DND-41 (cell line): ENCODE data around the gene ANKS1B.

ENCODE experiments used
- ATAC-seq: fragments of 200-7000 bp; cut with Tn5 transposase; 3 replicates; pipeline ENCODE4 v1.9.1; 2021; ENCODE audit warnings: low read depth; ENCODE audit not compliant: insufficient read depth
- DNase-seq: peaks from one replicate; pipeline ENCODE4 v3.0.0-alpha.2; 2020
- H2AFZ ChIP-seq: 2 replicates; pipeline ENCODE4 v1.6.0; 2012; ENCODE audit warnings: low read depth, low read length
- H3K27ac ChIP-seq: 2 replicates; pipeline ENCODE4 v1.5.1; 2012; ENCODE audit warnings: low read length, inconsistent platforms
- H3K27me3 ChIP-seq: fragments of 200-600 bp; sonication (generic); 2 replicates; pipeline ENCODE4 v1.6.0; 2012; ENCODE audit warnings: low read length, mild to moderate bottlenecking, inconsistent platforms; ENCODE audit not compliant: insufficient read depth, poor library complexity
- H3K36me3 ChIP-seq: 2 replicates; pipeline ENCODE4 v1.5.1; 2012; ENCODE audit warnings: low read length, inconsistent platforms; ENCODE audit not compliant: insufficient read depth
- H3K4me1 ChIP-seq: 2 replicates; pipeline ENCODE4 v1.5.1; 2012; ENCODE audit warnings: mild to moderate bottlenecking, low read length; ENCODE audit not compliant: insufficient read depth
- H3K4me2 ChIP-seq: 2 replicates; pipeline ENCODE4 v1.6.0; 2012; ENCODE audit warnings: mild to moderate bottlenecking, moderate library complexity, low read length, inconsistent platforms; ENCODE audit not compliant: insufficient read depth
- H3K4me3 ChIP-seq, 2 experiments: fragments of 200-600 bp in 1 of 2; shearing (Covaris generic) in 1 of 2; 2 replicates each; pipeline ENCODE4 v1.5.1; 2012 to 2016; ENCODE audit warnings: inconsistent platforms in 2 of 2, low read length in 2 of 2, mild to moderate bottlenecking in 2 of 2, low read depth in 1 of 2, moderate library complexity in 1 of 2
- H3K79me2 ChIP-seq: 2 replicates; pipeline ENCODE4 v1.6.0; 2012; ENCODE audit warnings: low read length, inconsistent platforms; ENCODE audit not compliant: insufficient read depth
- H3K9ac ChIP-seq: 2 replicates; pipeline ENCODE4 v1.6.0; 2012; ENCODE audit warnings: low read depth, mild to moderate bottlenecking, inconsistent platforms, low read length, moderate library complexity
- H3K9me3 ChIP-seq: 2 replicates; pipeline ENCODE4 v1.5.1; 2012; ENCODE audit warnings: low read length, moderate library complexity, mild to moderate bottlenecking, inconsistent platforms; ENCODE audit not compliant: insufficient read depth, severe bottlenecking
- H4K20me1 ChIP-seq: 2 replicates; pipeline ENCODE4 v1.6.0; 2012; ENCODE audit warnings: low read length; ENCODE audit not compliant: insufficient read depth
- EZH2 ChIP-seq: IDR thresholded peaks from 3 replicates; pipeline ENCODE4 v1.6.1; 2012; ENCODE audit warnings: borderline replicate concordance, low read depth, mild to moderate bottlenecking, moderate library complexity, low read length, inconsistent platforms; ENCODE audit not compliant: severe bottlenecking
- TF ChIP-seq, protein P1 (sequence below): IDR thresholded peaks from 2 replicates; pipeline ENCODE4 v1.5.1; 2012; ENCODE audit warnings: borderline replicate concordance, low read length, moderate library complexity, mild to moderate bottlenecking; ENCODE audit not compliant: poor library complexity, severe bottlenecking; ENCODE audit errors: extremely low read depth

ANKS1B gene

DNA sequence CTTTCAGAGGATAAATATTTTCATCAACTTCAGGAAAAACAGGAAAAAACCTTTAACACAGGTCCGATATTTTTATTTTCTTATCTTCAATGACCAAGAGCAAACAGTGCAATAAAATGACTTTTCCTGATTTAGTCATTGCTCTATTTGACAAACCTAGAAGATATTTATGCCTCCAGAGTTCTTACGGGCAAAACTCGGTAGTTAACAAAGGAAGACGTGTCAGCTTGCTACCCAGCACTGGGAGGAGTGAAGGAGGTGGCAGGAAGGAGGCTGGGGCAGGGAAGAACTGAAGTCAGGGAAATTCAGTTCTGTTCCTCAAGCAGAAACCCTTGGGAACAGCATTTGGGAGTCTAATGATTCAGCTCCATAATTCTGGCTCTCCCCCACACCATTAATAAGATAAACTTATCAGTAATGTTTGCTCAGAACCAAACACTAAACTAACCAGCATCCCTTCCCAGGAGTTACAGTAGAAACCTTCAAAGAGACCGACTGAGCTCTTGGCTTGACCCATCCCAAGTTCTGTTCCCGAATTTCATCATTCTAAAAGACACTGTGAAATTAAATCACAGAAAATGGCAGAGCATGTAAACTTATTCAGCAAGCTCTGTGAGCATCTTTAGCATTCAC is 1176.4 kb downstream of the ANKS1B start:
- H4K20me1 ChIP-seq = no peaks in the 10 kb centered on the region
- ATAC-seq (no peak), DNase-seq (no peak)
- peaks cover 19% of the 10 kb centered on the region for H3K27me3 ChIP-seq
- H2AFZ ChIP-seq = no peak overlapping the region
- no peak overlapping the region for H3K4me2 ChIP-seq
- TF ChIP-seq, protein P1, sequence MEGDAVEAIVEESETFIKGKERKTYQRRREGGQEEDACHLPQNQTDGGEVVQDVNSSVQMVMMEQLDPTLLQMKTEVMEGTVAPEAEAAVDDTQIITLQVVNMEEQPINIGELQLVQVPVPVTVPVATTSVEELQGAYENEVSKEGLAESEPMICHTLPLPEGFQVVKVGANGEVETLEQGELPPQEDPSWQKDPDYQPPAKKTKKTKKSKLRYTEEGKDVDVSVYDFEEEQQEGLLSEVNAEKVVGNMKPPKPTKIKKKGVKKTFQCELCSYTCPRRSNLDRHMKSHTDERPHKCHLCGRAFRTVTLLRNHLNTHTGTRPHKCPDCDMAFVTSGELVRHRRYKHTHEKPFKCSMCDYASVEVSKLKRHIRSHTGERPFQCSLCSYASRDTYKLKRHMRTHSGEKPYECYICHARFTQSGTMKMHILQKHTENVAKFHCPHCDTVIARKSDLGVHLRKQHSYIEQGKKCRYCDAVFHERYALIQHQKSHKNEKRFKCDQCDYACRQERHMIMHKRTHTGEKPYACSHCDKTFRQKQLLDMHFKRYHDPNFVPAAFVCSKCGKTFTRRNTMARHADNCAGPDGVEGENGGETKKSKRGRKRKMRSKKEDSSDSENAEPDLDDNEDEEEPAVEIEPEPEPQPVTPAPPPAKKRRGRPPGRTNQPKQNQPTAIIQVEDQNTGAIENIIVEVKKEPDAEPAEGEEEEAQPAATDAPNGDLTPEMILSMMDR = no peak
- TF ChIP-seq EZH2 = no peak
- no peaks in the 10 kb centered on the region for H3K9me3 ChIP-seq
- H3K4me1 ChIP-seq = no peaks in the 10 kb centered on the region
- no peaks in the 10 kb centered on the region for H3K36me3 ChIP-seq
- H3K79me2 ChIP-seq = no peaks in the 10 kb centered on the region
- no peak overlapping the region for H3K4me3 ChIP-seq
- H3K27ac ChIP-seq = no peak overlapping the region
- no peak overlapping the region for H3K9ac ChIP-seq

DNA sequence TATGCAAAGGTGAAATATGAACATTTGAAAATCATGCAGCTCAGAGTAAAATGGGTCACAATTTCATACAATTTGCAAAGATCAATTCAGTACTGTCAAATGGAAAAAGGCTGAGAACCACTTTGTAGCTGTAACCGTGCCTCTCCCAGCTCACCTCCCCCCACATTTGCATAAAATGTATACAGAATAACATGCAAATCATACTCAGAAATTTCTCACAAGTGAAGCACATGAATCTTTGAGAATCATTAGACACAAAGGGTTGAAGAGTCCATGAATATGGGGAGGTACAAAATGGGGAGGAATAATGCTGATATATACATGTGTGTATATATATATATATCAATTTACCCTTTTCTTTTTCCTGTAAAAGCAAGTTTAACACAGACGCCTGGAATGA is 1177.5 kb downstream of the ANKS1B start:
- Histone ChIP-seq H2AFZ (no peak overlapping the region), H3K4me1 (no peaks in the 10 kb centered on the region), H3K27ac (no peak overlapping the region), H4K20me1 (no peaks in the 10 kb centered on the region), H3K36me3 (no peaks in the 10 kb centered on the region), H3K9ac (no peak overlapping the region), H3K4me3 (no peak overlapping the region), H3K9me3 (no peaks in the 10 kb centered on the region), H3K27me3 (peaks cover 19% of the 10 kb centered on the region), H3K79me2 (no peaks in the 10 kb centered on the region), H3K4me2 (no peak overlapping the region)
- ATAC-seq = no peak
- DNase-seq = no peak
- TF ChIP-seq, protein P1 = no peak
- TF ChIP-seq EZH2 = no peak

DNA sequence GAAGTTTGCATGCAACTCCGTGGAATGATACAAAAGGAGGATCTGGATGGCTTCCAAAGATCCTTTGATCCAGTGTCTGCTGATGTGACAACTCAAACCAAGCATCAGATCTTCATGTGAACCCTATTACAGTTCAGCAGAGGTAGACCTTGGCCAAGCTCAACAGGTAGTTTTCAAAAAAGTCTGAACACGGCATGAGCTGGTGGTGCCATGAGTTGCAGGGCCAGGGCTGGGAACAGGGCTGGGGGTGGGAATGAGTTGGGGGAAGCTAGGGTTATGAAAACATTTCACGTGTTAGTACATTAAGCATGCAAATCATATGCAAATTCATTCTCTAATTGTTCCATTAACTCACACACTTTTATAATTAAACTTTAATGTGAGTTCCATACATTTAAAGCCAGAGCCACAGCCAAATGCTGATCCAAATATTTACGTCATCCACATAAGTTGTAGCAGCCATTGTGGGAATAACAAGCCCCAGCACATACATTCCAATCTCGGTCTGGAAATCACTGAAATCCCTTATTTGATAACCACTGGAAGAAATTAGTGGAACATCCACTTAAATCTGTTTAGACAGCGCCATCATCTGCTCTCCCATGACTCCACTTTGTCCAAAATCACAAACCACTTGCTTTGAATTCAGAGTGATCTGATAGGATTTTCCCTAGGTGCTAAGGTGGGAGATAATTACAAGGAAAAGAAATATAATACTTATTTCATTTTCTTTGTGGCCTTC is 1181.1 kb downstream of the ANKS1B start:
- Histone ChIP-seq H3K4me2 (no peak overlapping the region), H3K4me3 (no peak overlapping the region)
- DNase-seq = no peak

More for the DNA sequence above, 1181.1 kb downstream of the ANKS1B start:
- Histone ChIP-seq H3K36me3 (no peaks in the 10 kb centered on the region), H3K27me3 (peaks cover 20% of the 10 kb centered on the region), H3K9me3 (no peaks in the 10 kb centered on the region), H3K4me1 (no peaks in the 10 kb centered on the region), H2AFZ (no peak overlapping the region), H4K20me1 (no peaks in the 10 kb centered on the region), H3K79me2 (no peaks in the 10 kb centered on the region), H3K27ac (no peak overlapping the region), H3K9ac (no peak overlapping the region)
- TF ChIP-seq EZH2 = no peak
- TF ChIP-seq, protein P1 = no peak
- no peak for ATAC-seq
